ENCODE results near the gene ZNRD2. TPM values are rescaled to one million over a fixed set of nuclear protein-coding genes. Genes with fewer than 3 reads are reported as not detected.

ZNRD2 gene
- total RNA-seq, 1 experiment from 2014 or later: 45.8 TPM

GRCh38 chr11:65562020-65562419, 8.3 kb upstream of the ZNRD2 start:
- Histone ChIP-seq H3K14ac (ENCODE audit: insufficient read depth, low read length) (no peak overlapping the region), H3K23ac (ENCODE audit: insufficient read length, low read depth, low read length) (no peak overlapping the region), H2BK120ac (ENCODE audit: low read depth, low read length, poor library complexity, severe bottlenecking) (no peak overlapping the region), H4K5ac (ENCODE audit: insufficient read length, low read depth, low read length) (no peak overlapping the region), H2BK12ac (ENCODE audit: insufficient read length, low read depth, low read length) (no peak overlapping the region), H3K4ac (ENCODE audit: low read depth, low read length) (no peak overlapping the region), H3K4me1 (ENCODE audit: insufficient read depth, low read length) (peaks cover 5% of the 10 kb centered on the region; the same call in 1 of the 2 replicates), H3K79me2 (ENCODE audit: insufficient read depth, low read length) (no peaks in the 10 kb centered on the region), H3K56ac (ENCODE audit: insufficient read length, low read depth, low read length) (no peak overlapping the region), H3K18ac (ENCODE audit: insufficient read length, low read depth, low read length) (no peak overlapping the region), H3K27me3 (ENCODE audit: insufficient read depth, low read length) (no peaks in the 10 kb centered on the region; the same call in 1 of the 2 replicates), H3T11ph (ENCODE audit: low read length) (no peak overlapping the region), H3K23me2 (ENCODE audit: insufficient read length, low read depth, low read length, poor library complexity, severe bottlenecking) (no peaks in the 10 kb centered on the region), H2AK5ac (ENCODE audit: insufficient read length, low read length) (no peak overlapping the region), H2BK20ac (ENCODE audit: low read depth, low read length, poor library complexity, severe bottlenecking) (no peak overlapping the region), H4K20me1 (ENCODE audit: control insufficient read depth, insufficient read depth, insufficient read length) (no peaks in the 10 kb centered on the region), H3K79me1 (ENCODE audit: insufficient read depth, low read depth, low read length, poor library complexity, severe bottlenecking) (no peaks in the 10 kb centered on the region), H2BK15ac (ENCODE audit: low read depth, low read length) (no peak overlapping the region), H2AFZ (ENCODE audit: low read length) (no peak overlapping the region), H4K91ac (ENCODE audit: insufficient read length, low read depth, low read length) (no peak overlapping the region), H2BK5ac (ENCODE audit: insufficient read length, low read length) (no peak overlapping the region), H4K8ac (replicated peaks; ENCODE audit: insufficient read length, low read depth, low read length) (no peak overlapping the region), H3K4me2 (ENCODE audit: insufficient read depth, insufficient read length, low read length) (no peak overlapping the region), H3K9ac (ENCODE audit: extremely low read depth, insufficient read length, low read length) (no peak overlapping the region), H3K27ac (ENCODE audit: insufficient read length, low read depth, low read length) (no peak overlapping the region), H3K9me3 (ENCODE audit: control insufficient read depth, low read depth, low read length) (no peaks in the 10 kb centered on the region)
- Mint-ChIP-seq H3K4me3 (no peak overlapping the region), H3K9me3 (no peaks in the 10 kb centered on the region), H3K27ac (no peak overlapping the region; a peak in 1 of 7 replicates), H3K36me3 (ENCODE audit: insufficient read depth in 1 of 3, low read depth in 3 of 3) (no peaks in the 10 kb centered on the region), H3K27me3 (ENCODE audit: low read depth) (peaks cover 26% of the 10 kb centered on the region), H3K4me1 (peaks cover 27 to 40% of the 10 kb centered on the region in 2 experiments)
- TF ChIP-seq CTCF (conservative IDR thresholded peaks at IDR 0.05): no peak
- no CpG with 5 or more reads among the region's 7 CpGs for WGBS (ENCODE audit: extremely low coverage, insufficient read length, low lambda C conversion rate)
- no peak for DNase-seq

Measured in H9 (cell line).